T1000 (cell line): ENCODE measurements around the gene COL6A3.
"Not testable (repeated sequence)": the region's sequence is repeated elsewhere in the genome, so short reads cannot be mapped to it uniquely, and the experiment has no call there.

Experiments used
- DNase-seq: peaks from one replicate; lab custom pipeline; 2025; ENCODE audit warnings: mixed read lengths; lab: John Stamatoyannopoulos, UW

The COL6A3 gene

DNA sequence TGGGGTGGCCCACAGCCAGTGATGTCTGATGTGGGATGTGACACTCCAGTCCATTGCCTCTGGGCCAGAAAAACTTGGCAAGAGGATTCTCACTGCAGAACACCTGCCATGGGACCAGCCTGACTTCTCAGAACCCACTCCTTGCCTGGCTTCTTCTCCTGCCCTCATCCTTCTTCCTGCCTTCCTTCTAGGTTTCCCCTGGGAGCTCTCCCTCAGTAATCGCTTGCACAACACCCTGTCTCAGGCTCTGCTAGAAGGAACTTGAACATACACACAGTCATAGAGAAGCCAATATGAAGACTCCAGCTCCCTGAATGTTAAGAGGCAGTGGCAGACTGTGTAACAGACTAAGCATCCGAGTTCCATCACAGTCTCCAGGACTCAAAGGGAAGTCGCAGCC is 4.3 kb upstream of the COL6A3 start:
- DNase-seq: no peak

DNA sequence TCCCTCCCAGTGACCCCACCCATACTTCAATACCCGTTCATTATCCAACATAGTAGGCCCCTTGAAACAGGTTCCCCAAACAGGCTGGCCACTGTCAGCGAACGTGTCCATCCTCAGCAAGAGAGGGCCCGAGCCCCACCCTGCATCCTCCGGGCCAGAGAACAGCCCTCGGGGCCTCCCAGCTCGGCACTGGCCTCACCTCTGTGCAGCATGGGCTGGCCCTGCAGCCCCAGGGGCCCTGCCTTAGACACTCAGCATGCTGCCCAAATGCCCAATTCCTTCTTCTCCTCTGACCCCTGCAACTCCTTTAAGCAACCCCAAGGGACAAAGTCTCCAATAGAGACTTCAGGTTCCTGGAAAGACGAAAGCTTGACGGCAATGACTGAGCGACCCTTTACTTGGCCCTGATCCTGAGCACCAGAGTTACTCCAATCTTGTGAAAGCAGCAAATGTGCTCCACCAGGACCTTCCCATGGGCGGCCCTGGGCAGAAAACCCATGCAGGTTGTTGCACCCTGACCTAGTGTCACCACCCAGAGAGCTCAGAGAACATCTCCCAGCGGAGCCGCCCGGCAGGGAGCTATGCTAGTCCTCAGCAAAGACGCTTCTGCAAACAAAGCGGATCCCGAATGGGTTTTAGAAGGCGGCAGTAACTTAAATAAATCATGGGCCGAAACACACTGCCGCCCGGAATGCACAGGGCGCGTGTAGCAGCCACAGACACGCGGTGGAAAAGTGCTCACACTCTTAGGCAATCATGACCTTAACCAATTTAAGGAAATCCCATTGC is 782 bp downstream of the COL6A3 start:
- DNase-seq: no peak

DNA sequence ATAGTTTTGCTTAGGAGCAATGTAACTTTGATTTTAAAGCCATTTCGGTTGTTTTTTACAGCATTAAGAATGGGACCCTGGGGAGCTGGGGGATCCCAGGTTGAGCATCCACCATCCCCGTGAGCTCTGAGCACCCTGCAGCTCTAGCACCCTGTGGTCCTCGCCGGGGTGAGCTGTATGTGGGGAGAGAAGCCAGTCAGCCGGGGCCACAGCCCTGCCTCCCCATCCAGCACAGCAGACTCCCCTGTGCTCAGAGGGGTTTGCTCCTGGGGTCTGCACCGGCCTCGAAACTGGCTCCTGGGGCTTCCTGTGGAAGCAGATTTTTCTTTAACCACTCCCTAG is 1.3 kb downstream of the COL6A3 start:
- no peak for DNase-seq

DNA sequence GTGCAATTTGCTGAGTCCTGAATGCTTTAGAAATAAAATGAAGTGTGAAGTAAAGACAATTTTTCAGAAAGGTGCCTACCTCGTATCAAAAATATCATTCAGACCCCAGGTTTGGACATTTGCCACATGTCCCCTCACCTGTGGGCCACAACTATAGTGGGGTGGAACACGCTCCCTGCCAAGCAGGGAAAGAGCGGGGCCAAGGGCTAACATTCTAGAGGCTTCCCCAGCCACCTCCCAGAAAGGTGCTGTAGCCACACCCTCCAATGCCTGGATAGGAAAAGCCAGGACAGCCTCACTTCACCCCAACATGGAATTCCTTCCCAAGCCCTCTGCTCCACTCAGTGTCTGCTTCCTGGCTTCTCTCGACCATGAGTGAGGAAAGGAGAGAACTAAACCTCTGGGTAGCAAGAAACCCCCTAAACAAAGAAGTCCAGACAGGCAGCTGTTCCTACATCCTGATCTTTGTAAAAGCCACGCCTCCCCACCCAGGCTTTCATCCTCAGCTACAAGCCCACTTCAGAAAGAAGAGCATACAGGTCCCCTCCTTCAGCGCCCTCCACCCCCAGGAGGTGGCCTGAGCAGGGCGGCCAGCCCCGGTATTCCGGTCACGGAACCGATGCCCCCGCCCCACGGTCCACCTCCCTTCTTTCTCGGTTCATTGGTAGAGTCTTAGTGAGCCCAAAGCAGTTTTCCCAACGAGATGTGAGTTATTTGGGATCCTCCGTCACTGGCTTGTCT is 2.1 kb downstream of the COL6A3 start:
- no peak for DNase-seq

DNA sequence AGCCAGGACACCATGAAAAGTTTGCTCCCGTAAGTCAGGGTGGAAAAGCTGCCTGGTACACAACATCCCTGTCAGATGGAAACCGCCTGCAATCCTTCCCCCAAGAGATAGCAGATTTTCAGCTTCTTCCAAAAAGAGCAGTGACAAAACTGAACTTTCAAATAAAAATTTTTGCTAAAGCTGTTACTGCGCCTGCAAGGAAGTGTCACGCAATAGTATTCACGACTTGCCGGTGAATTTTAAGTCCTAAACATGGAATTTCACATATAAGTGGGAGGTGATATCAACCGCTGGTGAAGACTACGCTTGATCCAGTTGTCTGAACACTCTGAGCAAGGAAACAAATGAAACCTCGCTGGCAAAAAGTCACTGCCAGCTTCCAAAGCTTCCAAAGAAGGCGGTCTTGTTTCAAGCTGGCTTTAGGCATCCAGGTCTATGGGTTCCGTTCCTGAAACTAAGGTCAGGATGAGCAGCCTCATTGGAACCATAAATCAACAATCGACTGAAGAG is 2.8 kb downstream of the COL6A3 start:
- no peak for DNase-seq

DNA sequence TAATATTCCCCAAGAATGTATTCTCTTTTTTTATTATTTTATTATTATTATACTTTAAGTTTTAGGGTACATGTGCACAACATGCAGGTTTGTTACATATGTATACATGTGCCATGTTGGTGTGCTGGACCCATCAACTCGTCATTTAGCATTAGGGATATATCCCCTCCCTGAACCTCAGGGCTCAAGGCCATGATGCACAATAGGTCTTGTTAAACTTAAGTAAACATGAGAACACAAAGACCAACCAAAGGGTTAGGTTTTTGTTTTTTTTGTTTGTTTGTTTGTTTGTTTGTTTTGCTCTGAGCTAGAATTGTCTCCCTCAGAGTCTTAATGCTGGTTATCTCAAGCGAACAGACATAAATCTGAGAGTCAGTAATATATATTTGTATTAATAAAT is 4.7 kb downstream of the COL6A3 start:
- DNase-seq: not testable (repeated sequence)

DNA sequence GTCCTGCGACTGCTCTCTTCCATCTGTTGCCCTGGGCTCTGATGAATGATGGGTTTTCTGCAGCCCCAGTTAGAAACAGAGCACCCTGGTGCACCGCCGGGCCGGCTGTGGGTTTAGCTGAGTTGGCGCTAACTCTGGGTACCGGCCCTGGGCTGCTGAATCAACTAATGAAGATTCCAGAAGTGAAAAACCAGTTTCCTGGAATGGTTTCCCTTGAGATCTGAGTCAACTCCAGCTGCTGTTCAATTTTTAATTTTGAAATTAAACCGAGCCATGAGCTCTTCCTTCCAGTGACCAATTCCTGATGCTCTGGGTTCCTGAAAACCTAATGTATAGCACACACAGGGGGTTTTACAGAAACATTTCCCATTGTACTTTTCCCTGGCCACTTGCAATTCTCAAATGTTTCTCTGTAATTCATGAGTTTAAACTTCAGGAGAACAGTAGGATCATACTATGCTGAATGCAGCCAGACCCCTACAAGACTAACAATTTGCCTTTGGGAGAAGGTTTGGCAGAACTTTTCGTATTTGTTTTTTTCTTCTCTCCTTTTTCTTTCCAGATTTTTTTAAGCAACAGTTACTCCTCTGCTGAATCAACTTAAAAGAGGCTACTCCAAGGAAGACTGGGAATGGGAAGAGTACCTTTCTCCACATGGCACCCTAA is 5.5 kb downstream of the COL6A3 start:
- no peak for DNase-seq

DNA sequence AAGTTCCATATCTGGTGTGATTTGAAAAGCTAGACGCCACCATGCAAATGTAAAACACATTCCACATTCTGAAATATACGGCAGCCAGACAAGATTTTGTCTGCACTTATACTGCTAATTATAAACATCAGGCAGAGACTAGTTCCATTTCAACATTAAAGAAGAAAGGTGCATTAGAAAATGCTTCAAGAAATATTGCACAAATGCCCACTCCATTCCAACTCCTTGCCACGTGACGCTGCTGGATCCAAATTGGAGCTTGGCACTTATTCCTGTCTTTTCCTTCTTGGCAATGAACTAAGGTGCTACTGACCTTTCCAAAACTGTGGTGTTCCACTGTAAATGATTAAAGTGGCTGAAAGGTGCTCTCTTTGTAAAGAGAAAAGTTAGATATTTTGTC is 6.3 kb downstream of the COL6A3 start:
- no peak for DNase-seq

DNA sequence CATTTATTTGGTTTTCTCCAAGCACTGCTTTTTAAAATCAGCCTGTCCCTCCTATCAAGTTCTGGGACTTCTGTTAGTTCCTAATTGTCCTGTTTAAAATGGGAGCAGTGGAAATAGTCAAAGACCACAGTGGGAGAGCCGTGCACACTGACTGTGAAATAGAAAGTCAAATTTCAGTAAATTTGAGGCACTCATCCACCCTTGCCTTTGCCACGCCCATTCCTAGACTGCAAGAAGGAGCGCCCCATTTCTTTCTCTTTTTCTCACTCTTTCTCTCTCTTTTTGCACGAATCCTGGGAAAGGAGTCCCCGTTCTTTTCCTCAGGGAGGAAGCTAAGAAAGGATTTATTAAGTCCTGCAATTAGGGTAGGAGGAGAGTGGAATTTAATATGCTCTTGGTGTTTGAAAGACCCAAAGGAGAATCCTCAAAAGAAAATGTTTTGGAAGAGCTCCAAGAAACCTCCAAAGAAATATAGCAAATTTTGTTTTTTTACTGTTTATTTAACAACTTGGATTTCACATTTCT is 7.5 kb downstream of the COL6A3 start:
- no peak for DNase-seq

DNA sequence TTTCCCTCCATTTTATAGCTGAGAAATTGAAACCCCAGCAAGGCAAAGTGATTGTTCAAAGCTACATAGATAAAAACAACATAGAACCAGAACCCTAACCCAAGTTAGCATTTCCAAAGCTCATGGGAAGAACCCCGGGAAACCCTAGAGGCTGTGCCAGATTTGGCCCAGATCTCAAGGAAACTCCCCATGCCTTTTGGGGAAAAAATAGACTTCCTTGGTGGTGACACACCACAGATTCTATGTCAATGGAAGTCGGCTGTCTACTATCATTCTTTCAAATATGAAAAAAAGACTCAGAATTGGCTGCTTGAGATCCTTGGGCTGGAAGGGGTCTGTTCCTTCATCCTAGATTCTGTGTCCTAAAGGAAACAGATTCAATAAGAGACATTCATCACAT is 8.4 kb downstream of the COL6A3 start:
- no peak for DNase-seq

DNA sequence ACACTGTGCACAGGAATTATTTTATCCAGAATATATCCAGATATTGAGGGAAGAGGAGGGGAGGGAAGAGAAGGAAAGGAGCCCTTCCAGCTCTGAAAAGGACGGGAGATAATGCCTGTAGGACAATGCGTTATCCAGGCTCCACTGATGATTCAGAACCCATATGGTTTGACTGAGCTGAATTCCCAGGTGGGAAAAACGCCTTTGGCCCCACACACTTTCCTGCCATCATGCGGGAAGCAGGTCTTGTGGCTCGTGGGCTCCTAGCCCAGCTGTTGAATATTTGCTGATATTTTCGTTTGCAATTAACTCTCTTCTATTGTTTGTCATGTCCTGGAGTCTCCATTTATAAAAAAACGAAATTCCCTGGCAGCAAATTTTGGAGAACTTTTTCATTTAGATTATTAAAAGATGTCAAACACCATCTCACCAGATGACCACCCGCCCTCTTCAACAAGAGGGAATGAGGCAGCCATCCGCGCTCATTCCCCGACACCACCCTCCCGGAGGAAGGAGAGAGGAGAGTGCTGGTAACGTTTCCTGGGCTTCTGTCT is 8.9 kb downstream of the COL6A3 start:
- DNase-seq: no peak

DNA sequence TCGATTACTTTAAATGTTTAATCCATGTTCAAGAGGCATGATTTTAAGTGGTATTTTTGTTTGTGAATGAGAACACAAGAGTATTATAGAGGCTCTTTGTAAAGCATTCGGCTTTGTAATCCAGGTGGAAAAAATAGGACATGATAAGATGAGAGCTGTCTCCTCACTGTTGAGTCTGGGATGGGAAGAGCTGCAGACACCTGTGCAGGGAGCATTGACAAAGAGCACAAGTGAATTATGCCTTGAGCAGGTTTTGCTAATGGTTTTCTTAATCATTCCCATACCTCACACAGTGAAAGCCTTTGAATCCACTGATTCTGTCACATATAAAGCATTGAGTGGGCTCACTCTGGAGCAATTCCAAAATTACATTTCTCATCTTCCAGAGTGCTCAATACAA is 9.6 kb downstream of the COL6A3 start:
- DNase-seq: no peak

DNA sequence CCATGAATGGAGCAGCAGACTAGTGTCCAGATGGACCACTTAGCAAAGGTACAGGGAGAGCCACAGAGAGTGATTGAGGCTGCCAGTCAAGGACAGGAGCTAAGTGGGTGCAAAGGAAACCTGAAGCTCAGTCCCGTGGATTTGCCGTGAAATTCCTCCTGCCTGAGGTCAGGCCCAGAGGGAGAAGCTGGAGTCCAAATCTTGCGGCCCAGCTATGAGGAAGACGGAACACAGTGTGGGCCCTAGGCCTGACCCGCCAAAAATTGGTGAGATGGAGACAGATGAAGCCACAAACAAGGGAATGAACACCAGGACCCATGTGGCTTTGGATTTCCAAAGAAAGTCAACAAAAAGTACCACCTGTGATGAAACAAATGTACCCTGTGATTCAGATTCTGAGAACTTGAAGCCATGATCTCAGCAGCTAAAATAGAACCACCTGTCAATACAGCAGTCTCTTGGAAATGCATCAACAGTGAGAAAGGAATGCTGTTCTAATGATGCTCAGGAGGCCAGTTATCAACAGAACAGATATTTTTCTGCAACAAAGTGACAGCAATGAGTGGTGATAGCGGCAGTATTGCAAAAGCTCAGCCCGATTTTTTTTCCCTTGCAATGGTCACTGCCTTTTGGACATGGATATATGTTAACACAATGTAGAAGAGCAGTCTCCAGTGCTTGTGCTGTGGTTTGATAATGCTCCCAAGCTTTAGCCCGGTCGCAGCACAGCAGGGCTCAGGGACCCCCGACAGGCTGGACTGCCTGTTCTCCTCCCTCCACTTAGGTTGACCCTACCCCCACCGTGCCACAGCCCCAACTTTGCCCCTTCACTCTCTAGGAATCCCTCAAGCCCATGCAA is 10.7 kb downstream of the COL6A3 start:
- no peak for DNase-seq

DNA sequence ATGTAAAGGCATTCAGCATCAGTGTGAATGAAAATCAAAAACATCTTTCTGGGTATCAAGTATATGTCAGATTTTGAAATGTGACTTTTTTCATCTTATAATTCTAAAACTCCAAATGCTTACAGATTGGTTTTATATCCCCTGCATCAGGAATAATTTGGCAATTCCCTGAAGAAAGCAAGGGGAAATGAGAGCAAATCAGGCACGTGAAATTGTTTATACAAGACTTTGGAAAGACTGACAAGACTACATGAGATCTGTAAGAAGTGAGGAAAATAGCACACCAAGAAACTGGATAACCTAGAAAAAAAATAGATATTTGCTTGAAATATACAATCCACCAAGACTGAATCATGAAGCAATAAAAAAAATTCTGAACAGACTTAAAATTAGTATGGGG is 13.8 kb downstream of the COL6A3 start:
- no peak for DNase-seq

DNA sequence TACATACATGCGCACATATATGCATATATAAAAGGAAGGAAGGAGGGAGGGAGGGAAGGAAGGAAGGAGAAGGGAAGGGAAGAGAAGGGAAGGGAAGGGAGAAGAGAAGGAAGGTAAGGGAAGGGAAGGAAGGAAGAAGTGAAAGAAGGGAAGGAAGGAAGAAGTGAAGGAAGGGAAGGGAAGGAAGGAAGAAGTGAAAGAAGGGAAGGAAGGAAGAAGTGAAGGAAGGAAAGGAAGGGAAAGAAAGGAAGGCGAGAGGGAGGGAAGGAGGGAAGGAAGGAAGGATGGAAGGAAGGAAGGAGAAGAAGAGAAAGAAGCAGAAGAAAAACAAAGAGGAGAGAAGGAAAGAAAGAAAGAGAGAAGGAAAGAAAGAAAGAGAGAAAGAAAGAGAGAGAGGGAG is 16.9 kb downstream of the COL6A3 start:
- no peak for DNase-seq

DNA sequence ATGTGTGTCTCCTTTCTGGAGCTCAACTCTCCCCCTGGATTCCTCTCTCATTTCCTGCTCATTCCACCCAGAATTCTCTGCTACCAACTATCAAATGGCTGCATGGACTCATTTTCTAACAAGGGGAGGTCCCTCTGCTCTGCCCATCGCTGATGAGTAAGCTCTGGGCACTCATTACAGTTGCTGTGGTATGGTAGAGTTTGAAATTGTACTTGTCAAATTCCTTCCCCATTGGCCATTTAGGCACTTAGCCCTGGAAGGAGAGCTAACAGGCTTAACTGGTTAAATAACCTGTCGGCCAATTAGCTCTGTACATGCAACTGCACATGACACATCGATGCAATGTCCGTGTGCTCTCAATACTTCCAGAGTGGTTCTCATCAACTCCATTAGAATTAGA is 20.4 kb downstream of the COL6A3 start:
- DNase-seq: no peak

DNA sequence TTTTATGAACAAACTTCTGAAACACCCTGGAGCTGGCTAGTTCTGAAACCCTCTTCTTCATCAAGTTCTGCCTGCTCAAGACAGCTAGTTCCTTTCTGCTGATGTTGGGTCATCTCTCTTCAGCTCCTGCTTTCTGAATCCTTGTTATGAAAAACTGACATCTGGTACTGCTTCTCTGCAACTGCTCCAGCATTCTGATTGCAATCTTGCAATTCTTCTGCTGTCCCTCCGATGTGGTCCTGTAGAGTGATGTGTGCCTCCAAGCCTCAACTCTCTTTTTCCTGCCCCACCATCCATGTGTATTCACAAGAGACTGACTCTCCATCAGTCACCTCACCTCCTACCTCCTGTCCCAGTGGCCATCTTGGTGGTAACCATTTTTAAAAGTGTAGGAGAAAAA is 21.8 kb downstream of the COL6A3 start:
- DNase-seq: no peak

DNA sequence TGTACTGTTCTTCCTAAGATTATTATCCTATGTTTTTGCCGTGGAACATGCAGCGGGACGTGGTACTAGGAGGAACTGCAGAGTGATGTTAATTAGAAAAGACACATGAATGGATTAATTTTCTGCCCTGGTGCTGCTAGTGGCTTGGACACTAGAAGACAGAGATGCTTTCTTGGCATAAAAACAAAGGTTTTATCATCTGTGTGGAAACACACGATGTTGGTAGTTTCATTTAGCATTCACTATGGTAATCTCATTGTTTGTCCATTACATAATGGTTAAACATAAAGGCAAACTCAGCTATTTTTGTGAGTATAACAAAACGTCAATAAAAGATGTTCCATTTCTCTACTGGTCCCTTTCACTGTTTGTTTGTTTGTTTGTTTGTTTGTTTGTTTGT is 22.8 kb downstream of the COL6A3 start:
- DNase-seq: no peak

DNA sequence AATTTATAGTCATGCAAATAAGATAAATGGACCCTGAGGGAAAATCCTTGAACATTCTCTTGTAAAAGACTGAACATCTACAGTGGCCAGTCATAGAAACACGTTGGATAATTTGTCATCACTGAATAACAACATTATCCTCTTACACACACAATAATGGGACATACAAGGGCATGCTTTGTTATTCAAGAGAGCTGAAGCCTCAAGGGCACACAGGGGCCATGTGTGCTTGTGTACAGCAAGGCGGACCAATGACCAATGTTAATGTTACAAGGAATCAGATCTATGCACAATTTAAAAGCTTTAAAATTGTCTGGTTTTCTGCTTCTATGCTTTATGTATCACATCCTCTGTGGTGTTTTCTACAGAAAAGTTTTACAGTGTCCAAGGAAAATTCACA is 23.7 kb downstream of the COL6A3 start:
- no peak for DNase-seq

DNA sequence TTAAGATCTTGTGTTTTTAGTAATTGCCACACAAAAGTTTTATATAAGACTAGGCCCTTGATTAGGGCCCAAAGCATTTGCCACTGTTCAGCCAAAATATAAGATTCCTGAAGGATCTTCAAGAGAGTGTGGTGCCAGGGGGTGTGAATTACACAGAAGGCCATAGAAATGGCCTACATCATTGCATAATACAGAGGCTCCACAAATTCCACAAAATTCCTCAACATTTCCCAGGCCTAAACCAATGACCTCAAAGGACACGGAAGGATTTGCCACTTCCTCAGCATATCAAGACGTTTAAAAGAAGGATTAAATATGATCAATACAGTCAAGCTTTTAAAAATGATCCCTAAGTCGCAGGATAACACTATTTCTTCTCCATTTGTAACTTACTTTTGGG is 24.1 kb downstream of the COL6A3 start:
- DNase-seq: no peak

DNA sequence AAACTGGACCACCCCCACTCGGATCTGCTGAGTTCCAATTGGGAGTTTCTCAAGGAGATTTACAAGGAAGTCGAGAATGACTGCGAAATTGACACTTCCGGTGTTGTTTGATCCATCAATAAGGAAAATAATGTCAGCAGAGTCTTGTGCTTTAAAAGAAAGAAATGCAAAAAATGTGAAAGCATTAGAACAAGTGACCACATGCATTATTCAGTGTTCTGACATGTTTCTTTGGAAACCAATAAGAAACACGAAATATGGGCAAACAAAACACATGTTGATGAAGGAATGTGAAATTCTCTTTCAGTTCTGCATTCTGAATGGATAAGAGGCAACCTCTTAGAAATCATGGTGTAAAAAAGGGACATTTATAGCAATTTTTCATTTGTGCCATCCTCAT is 25.9 kb downstream of the COL6A3 start:
- no peak for DNase-seq

DNA sequence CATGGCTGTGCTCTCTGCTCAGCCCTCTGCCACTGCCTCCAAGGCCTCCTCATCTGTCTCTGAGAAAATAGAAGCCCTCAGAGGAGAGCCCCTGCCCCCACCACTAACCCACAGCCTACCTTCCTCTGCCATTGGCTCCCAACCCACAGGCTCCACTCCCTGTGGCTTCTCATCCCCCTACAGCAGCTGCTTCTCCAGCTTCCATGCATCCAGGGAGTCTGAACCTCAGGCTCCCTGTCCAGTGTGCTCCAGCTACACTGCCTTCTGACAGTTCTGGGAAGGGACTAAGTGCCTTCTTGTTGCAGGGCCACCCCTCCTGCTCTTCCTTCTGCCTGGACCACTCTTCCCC is 29.3 kb downstream of the COL6A3 start:
- no peak for DNase-seq
